MCF 10A (cell line): ENCODE results near the gene EPN3. TPM values are rescaled to one million over a fixed set of nuclear protein-coding genes. Genes with fewer than 3 reads are reported as not detected.

ENCODE experiments used
- BruUV-seq: library from RNA; stranded (reverse); fragments of 400-500 nt; replicated peaks from 2 replicates; lab custom pipeline; 2021; lab: Mats Ljungman, UMichigan
- CTCF ChIA-PET: fragments of 300-600 bp; sonication (Branson Sonifier 250); formaldehyde crosslinking; extraction: SDS; loops from one replicate; lab custom pipeline; 2021; ENCODE audit warnings: antibody characterized with exemption, inconsistent platforms; lab: Yijun Ruan, JAX
- POLR2A ChIA-PET: fragments of 300-600, 350-650 bp; sonication (Branson Sonifier 250); formaldehyde crosslinking; extraction: SDS; loops from one replicate; lab custom pipeline; 2020; ENCODE audit warnings: antibody characterized with exemption, inconsistent platforms; lab: Yijun Ruan, JAX
- DNase-seq: peaks from one replicate; pipeline ENCODE4 v3.0.0-alpha.2; 2018; ENCODE audit not compliant: unreplicated experiment
- H3K27ac Mint-ChIP-seq: one replicate; pipeline ENCODE4 v1.8.0; 2022; ENCODE audit warnings: mild to moderate bottlenecking, low read depth, mixed read lengths; ENCODE audit not compliant: unreplicated experiment
- H3K27me3 Mint-ChIP-seq: one replicate; pipeline ENCODE4 v1.8.0; 2022; ENCODE audit warnings: mixed read lengths; ENCODE audit not compliant: insufficient read depth, unreplicated experiment
- H3K36me3 Mint-ChIP-seq: one replicate; pipeline ENCODE4 v1.8.0; 2022; ENCODE audit warnings: mild to moderate bottlenecking, moderate library complexity, mixed read lengths; ENCODE audit not compliant: insufficient read depth, unreplicated experiment
- H3K4me1 Mint-ChIP-seq: one replicate; pipeline ENCODE4 v1.8.0; 2022; ENCODE audit warnings: mixed read lengths; ENCODE audit not compliant: insufficient read depth, unreplicated experiment
- H3K4me3 Mint-ChIP-seq: one replicate; pipeline ENCODE4 v1.8.0; 2022; ENCODE audit warnings: mild to moderate bottlenecking, moderate library complexity, mixed read lengths; ENCODE audit not compliant: unreplicated experiment
- H3K9me3 Mint-ChIP-seq: one replicate; pipeline ENCODE4 v1.8.0; 2022; ENCODE audit warnings: mixed read lengths; ENCODE audit not compliant: unreplicated experiment
- intact Hi-C: fragments of 100-400 bp; cut with micrococcal nuclease; formaldehyde crosslinking; loops from 2 replicates; pipeline ENCODE4 v1.14.1; 2022
- total RNA-seq: library from RNA; stranded (reverse); gene quantifications from 2 replicates; pipeline ENCODE4 v1.2.3, GENCODE V29; 2022
- TF ChIP-seq, protein P1 (sequence below): fragments of 200-600 bp; IDR thresholded peaks from one replicate; pipeline ENCODE4 v1.8.0; 2022; ENCODE audit warnings: antibody characterized with exemption, mild to moderate bottlenecking; ENCODE audit not compliant: unreplicated experiment

The EPN3 gene
- total RNA-seq, 1 experiment from 2014 or later: 4.4 TPM

DNA sequence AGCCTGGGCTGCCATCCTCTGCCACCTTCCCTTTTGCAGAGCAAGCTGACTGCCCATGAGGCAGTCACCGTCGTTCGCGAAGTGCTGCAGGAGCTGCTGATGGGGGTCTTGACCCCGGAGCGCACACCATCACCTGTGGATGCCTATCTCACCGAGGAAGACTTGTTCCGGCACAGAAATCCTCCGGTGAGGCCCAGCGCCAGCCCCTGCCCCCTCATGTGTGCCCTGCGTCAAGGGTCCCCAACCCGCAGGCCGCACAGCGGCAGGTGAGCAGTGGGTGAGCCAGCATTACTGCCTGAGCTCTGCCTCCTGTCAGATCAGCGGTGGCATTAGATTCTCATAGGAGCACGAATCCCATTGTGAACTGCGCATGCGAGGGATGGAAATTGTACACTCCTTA, 7.7 kb upstream of the EPN3 start:
- H3K9me3 Mint-ChIP-seq: no peaks in the 10 kb centered on the region
- no peaks in the 10 kb centered on the region for H3K36me3 Mint-ChIP-seq
- no peaks in the 10 kb centered on the region for H3K27me3 Mint-ChIP-seq
- no peak for DNase-seq
- H3K4me1 Mint-ChIP-seq: peaks cover 9% of the 10 kb centered on the region
- ChIA-PET POLR2A (interaction anchor here (2.9 kb wide), 1 partner anchor 38 kb away, joined by 10 read pairs; no protein-coding TSS in a partner anchor), CTCF (interaction anchor here (0.7 to 1.0 kb wide), 2 partner anchors 22 to 42 kb away, joined by 3 to 4 read pairs; no protein-coding TSS in a partner anchor)
- no peak overlapping the region for H3K4me3 Mint-ChIP-seq
- H3K27ac Mint-ChIP-seq: no peak overlapping the region
- intact Hi-C loops: no loop called here
- no TSS peak for BruUV-seq
- TF ChIP-seq, protein P1, sequence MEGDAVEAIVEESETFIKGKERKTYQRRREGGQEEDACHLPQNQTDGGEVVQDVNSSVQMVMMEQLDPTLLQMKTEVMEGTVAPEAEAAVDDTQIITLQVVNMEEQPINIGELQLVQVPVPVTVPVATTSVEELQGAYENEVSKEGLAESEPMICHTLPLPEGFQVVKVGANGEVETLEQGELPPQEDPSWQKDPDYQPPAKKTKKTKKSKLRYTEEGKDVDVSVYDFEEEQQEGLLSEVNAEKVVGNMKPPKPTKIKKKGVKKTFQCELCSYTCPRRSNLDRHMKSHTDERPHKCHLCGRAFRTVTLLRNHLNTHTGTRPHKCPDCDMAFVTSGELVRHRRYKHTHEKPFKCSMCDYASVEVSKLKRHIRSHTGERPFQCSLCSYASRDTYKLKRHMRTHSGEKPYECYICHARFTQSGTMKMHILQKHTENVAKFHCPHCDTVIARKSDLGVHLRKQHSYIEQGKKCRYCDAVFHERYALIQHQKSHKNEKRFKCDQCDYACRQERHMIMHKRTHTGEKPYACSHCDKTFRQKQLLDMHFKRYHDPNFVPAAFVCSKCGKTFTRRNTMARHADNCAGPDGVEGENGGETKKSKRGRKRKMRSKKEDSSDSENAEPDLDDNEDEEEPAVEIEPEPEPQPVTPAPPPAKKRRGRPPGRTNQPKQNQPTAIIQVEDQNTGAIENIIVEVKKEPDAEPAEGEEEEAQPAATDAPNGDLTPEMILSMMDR: no peak

DNA sequence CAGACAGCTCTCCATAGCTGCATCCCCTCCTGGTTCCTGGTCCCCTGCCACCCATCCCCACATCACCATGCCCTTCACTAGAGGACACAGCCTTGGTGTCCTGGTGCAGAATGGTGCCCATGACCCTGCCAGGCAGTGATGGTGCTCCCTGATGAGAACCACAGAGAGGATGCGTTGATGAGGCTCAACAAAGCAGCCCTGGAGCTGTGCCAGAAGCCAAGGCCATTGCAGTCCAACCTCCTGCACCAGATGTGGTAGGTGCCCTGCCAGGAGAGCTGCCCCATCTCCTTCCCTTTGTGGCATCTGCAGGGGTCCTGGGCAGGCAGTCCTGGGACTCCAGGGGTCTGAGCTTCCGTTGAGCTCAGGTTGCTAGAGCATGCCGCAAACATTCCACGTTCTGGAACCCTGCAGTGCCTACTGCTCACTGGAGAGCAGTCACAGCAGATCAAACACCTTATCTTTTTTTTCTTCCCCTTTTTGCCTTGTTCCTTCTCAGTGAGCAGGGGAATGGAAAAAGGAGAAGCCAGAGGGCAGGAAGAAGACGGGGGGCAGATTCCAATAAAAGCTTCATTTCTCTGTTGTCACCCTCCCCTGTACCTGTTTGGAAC, 5.3 kb upstream of the EPN3 start:
- Mint-ChIP-seq H3K4me3 (no peak overlapping the region), H3K36me3 (no peaks in the 10 kb centered on the region), H3K4me1 (peaks cover 9% of the 10 kb centered on the region), H3K9me3 (no peaks in the 10 kb centered on the region), H3K27ac (no peak overlapping the region), H3K27me3 (no peaks in the 10 kb centered on the region)
- POLR2A ChIA-PET: no interaction called here
- BruUV-seq: no TSS peak
- intact Hi-C loops: no loop called here
- DNase-seq: no peak
- TF ChIP-seq, protein P1: no peak
- CTCF ChIA-PET: interaction anchor here (0.6 kb wide), 2 partner anchors 35 to 108 kb away, joined by 3 read pairs; no protein-coding TSS in a partner anchor

DNA sequence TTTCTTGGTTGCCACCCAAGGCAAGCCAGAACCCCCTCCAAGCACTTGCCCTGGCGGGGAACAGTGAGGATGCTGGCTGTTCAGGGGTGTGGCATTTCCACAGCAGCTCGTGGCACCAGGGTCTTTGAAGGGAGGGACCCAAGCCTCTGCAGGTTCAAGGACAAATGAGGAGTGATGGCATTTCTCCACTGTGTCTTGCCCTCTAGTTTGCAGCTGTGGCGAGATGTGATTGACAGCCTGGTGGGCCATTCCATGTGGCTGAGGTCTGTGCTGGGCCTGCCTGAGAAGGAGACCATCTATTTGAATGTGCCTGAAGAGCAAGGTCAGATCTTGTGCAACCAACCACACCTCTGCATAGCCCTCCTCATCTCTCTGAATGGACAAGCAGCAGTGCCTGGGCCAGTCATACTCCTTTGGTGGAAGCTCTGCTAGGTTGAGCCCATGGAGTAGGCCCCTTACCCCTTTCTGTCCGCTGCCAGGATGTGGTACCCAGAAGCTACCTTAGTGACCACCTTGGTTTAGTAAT, 4.5 kb upstream of the EPN3 start:
- no peak for DNase-seq
- H3K4me3 Mint-ChIP-seq: no peak overlapping the region
- TF ChIP-seq, protein P1: no peak
- no peaks in the 10 kb centered on the region for H3K27me3 Mint-ChIP-seq
- H3K27ac Mint-ChIP-seq: no peak overlapping the region
- peaks cover 6% of the 10 kb centered on the region for H3K4me1 Mint-ChIP-seq
- POLR2A ChIA-PET: no interaction called here
- CTCF ChIA-PET: no interaction called here
- intact Hi-C loops: no loop called here
- no TSS peak for BruUV-seq
- no peaks in the 10 kb centered on the region for H3K36me3 Mint-ChIP-seq
- H3K9me3 Mint-ChIP-seq: no peaks in the 10 kb centered on the region

DNA sequence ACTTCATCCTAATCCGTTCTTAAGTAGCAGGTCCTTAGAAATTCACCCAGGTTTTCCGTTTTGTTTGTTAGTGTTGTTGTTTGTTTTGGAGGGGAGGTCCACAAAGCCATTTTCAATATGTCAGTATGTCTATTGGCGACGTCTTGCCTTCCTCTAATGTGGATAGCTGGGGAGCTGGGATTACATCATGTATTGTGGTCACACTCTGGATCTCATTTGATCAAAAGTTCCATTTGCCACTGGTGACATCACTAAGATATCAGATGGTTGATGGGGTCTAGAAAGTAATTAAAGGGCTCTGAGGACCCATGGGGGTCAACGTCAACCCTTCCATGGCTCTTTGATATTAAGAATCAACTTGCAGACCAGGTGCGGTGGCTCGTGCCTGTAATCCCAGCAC, 2.7 kb upstream of the EPN3 start:
- Mint-ChIP-seq H3K27ac (no peak overlapping the region), H3K4me1 (peaks cover 18% of the 10 kb centered on the region), H3K36me3 (no peaks in the 10 kb centered on the region), H3K27me3 (no peaks in the 10 kb centered on the region), H3K9me3 (no peaks in the 10 kb centered on the region), H3K4me3 (no peak overlapping the region)
- no peak for DNase-seq
- CTCF ChIA-PET: interaction anchor here (1.4 kb wide), 1 partner anchor 50 kb away, joined by 3 read pairs; no protein-coding TSS in a partner anchor
- TF ChIP-seq, protein P1: no peak
- intact Hi-C loops: no loop called here
- BruUV-seq: no TSS peak
- POLR2A ChIA-PET: no interaction called here
